Right ventricle myocardium superior (tissue), 1 donor: ENCODE results near the gene SPTSSB. TPM values are rescaled to one million over a fixed set of nuclear protein-coding genes. Genes with fewer than 3 reads are reported as not detected.
A peak's percentile ranks its signal among the peaks of the same experiment; 100 is the strongest.

Experiments
- ATAC-seq: fragments of 200-7000 bp; cut with Tn5 transposase; one replicate; pipeline ENCODE4 v1.9.1; 2020; ENCODE audit warnings: mild to moderate bottlenecking; ENCODE audit not compliant: poor library complexity
- DNase-seq: peaks from one replicate; pipeline ENCODE4 v3.0.0-alpha.2; 2020
- intact Hi-C: fragments of 100-400 bp; cut with DNase I; formaldehyde crosslinking; loops from one replicate; pipeline ENCODE4 v1.11.2; 2022
- long read RNA-seq: library from polyadenylated mRNA; unstranded; transcript quantifications from one replicate; pipeline ENCODE4 v2.0.0, GENCODE V29; 2021
- total RNA-seq: library from RNA; stranded (reverse); fragmentation: NEBNext Ultra II Directional; extraction: Animal tissue kit (Norgen Biotek cat#: 25700); gene quantifications from one replicate; pipeline ENCODE4 v1.2.1, GENCODE V29; 2021
- donor health status: DM: no; HTN: yes; CAD: no; lungs with severe emphysema.

Gene SPTSSB, protein sequence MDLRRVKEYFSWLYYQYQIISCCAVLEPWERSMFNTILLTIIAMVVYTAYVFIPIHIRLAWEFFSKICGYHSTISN
- not detected for total RNA-seq
- long read RNA-seq, result 0 reads

DNA sequence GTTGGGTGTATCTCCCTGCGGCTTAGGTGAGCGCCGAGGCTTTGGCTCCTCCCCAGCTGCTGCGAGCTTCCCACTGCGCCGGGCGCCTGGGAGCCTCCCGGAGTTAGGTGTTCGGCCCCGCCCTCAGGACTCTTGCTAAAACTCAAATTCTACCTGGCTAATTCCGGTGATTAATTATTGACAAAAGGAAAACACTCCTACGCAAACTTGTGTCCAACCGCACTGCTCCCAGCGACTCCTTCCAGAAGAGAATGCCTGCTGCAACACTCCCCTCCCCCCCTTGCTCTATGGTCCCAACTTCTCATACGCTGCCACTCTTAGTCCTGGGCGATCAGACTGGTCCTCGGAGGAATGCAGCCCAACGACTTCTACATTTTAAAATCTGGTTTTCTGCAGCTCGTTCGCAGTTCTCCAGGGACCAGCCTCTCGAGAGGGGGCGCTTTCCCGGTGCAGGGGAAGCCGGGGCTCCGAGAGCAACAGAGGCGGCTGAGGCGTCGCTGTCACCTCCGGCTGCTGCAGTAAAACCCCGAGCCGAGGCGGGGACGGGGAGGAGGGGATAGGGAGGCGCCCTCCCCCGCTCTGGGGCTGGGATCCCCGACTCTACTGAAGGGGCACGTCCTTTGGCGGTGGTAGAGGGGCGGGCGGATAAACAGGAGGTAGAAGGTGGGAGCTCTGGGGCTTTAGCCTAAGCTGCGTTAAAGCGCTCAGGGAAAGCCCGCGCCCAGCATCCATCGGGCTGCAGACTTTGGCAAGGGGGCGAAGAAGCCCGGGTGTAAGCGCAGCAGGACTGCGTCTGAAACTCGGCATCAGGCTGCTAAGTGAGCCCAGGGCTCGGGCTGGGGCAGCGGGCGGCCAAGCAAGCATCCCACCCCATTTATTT lies at the start of gene SPTSSB:
Gene SPTSSB, minus strand, starts transcription at position 77 of the 880 bp plus-strand sequence. CDS start 25,194 bp downstream, outside the sequence.
- ATAC-seq (peak; percentile 73), DNase-seq (peak; percentile 48)
- intact Hi-C loops, result no loop called here

DNA sequence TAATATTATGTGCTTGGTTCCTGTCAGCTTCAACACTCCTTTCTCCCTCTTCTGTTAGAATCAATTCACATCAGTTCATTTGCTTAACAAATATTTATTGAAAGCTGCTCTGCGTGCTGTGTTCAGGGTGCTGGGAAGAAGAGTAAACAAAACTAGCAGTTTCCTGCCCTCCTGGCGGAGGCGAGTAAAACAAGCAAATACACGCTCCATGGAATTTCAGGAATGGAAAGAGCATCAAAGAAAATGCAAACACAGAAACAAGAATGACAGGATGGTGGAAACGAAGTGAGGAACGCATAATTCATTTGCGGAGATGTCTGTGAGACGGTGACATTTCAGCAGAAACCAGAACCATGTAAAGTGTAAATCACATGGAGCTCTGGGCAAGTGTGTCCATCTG lies 49.4 kb upstream of the SPTSSB start:
- DNase-seq, result no peak
- no peak for ATAC-seq
- intact Hi-C loops, result loop anchor here (5.0 to 10.0 kb wide), 2 partner anchors 143 to 716 kb away; no protein-coding TSS in a partner anchor

DNA sequence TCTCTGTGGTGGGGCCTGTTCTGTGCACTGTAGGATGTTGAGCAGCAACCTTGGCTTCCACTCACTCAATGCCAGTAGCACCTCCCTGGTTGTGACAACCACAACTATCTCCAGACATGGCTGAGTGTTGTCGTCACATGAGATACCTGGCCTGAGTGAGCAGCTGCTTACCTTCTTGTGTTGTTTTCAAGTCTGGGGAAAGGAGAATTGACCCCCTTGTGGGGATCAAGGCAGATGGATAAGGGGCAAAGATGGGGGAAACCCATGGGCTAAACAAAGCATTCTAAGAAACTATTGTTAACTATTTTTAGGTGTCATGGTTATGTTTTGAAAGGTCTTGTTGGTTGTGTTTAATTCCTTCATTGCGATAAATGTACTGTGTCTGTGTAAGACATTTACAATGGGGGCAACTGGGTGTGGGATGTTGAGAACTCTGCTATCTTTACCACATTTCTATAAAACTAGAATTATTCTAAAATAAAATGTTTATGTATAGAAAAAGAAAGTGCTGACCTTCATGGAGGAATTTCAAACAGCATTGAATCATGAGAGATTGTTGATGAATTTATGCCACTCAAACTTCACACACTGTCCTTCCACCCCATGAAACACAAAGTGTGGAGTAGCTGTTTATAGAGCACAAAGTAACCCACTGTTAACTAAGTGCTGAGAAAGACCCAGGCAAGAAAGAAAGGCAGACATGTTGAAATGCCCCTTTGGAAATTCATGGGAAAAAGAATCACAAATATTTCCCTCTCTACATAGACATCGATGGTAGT lies 48.4 kb upstream of the SPTSSB start:
- intact Hi-C loops, result loop anchor here (5.0 to 10.0 kb wide), 2 partner anchors 142 to 715 kb away; no protein-coding TSS in a partner anchor
- DNase-seq (no peak), ATAC-seq (no peak)

DNA sequence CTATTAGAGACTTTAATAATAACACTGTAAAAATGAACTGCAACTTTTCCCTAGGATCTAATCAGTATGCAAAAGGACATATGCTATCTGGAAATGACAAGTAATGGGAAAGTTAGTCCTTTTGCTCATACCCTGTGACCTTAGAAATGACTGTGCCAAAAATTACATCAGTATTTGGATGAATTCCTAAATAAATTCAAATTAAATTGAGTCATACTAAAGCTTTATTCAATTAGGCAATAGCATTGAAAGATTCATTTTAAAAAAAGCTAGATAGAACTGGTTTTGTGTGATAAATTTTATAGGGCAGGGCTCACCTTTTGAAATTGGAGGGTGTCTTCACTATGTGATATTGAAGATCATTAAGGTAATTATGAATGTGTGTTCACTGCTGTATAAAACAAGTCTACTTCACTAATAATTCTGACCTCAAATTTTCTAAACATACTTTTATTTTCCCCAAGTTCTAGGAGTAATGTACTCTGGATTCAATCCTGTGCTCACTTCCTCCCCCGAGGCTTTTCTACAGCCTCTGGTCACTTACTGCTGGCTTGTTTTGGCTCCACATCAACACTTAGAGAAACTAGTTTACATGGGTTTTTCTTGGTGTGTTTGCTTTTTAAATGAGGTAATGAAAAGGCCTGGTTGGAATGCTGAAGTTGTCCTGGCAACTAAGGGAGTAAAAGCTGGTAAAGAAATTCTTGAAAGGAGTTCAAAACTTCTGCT lies 44.4 kb upstream of the SPTSSB start:
- no peak for DNase-seq
- intact Hi-C loops, result no loop called here
- peak; percentile 89 for ATAC-seq

DNA sequence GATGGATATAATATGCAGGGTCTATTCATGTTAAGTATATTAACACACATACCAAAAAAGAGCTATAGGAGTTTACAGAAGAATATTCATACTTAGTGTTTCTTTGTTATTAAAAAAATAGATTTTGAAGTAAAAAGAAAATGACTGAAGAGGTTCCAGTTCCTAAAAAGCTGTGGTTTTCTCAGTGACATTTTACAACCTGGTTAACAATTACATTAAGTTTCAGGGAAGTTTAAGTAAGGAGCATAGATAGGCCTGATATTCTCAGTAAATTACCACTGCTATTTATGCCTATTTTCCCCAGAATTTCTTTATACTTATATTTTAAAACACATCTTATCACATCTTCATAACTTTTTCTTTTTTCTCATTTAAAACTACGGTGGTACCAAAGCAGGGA lies 43.6 kb upstream of the SPTSSB start:
- intact Hi-C loops, result no loop called here
- ATAC-seq, result no peak
- DNase-seq, result no peak

DNA sequence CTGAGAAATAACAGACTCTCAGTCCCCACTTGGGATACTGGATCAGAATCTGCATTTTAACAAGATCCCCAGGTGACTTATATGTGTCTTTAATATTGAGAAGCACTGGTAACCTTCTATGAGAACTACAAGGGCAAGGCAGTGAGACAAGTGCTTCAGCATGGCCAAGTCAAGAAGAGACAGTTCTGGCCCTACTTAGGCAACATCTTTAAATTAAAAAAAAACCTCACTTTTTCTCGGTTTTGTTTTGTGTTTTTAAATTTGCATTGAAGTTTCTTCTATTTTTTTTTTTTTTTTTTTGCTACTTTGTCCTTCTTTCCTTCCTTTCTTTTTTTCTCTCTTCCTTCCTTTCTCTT lies 42.5 kb upstream of the SPTSSB start:
- DNase-seq (no peak), ATAC-seq (no peak)
- intact Hi-C loops, result no loop called here

DNA sequence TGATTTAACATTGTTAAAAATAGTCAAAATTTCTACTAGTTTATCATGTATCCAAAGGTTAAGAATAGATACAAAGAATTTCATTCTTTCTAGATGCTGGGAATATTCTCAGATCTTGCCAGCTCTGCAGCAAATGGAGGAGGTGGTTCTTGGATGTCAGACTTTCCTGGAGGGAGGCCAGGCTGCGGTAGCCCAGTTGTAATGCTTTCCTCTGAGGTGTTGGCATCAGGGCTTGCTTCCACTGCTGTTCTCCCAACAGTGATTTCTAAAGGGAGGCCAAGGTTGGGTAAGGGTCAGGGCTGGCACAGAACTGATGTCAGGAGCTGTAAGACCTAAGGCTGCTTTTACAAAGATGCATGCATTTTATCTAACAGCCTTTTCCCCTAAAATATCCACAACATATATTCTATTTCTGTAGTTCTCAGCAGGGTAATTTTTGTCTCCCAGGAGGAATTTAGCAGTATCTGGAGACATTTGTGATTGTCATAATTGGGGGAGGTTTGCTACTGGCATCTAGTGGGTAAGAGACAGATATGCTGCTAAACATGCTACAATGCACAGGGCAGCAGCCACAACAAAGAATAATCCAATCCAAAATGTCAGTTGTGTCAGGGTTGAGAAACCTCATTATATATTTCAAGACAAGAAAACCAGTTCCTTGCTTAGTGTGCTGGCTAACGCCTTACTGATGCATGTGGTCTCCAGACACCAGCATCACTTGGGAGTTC lies 42.0 kb upstream of the SPTSSB start:
- DNase-seq, result peak; percentile 71
- intact Hi-C loops, result no loop called here
- peak; percentile 68 for ATAC-seq

DNA sequence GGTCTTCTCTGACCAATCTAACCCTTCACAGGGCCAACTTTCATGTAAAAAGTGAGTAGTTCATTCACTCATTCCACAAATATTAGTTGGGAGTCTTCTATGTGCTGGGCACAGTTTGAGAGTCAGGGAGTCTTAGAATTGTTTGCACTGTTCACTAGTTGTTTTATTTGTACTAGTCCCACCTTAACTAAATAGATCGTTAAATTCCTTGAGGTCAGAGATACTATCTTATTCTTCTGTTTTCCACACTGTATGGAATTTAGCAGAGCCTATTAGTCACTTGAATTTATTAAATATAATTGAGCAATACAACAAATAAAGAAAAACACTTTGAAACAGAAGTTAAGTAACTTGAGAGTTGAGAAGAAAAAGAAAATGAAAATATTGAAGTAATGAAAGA lies 40.8 kb upstream of the SPTSSB start:
- no peak for ATAC-seq
- intact Hi-C loops, result no loop called here
- no peak for DNase-seq

DNA sequence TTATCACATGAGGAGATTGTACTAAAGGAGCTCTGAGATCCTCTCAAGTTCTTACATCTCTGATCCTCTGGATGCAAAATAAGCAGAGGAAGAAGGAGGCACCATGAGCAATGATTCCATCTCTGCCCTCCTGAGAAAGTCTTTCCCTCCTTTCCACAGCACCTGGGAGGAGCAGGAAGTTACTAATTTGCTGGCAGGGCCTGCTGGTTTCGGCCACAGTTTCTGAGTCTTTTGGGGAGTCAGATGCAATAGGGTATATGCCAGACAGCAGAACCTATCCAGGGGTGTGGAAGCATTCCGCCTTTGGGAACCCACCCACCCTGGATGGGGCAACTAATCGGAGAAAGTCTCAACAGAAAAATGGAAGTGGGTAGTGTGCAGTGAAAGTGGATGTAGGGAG lies 38.5 kb upstream of the SPTSSB start:
- intact Hi-C loops, result no loop called here
- no peak for ATAC-seq
- no peak for DNase-seq

DNA sequence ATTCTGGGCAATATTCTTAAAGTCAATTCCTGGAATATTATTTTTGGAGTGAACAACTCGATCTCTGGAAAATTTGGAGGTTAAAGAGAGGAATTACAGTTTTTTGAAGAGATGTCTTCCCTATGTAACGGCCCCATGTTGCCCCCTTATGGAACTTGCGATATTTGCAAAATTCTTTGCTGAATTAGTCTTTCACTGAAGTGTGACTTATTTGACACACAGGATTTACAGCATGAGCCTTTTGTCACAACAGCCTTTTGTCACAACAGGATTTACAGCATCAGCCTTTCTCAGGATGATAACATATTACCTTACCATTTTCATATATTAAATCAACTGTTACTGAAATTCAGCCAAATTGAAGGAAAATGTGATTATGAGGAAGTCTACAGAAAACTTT lies 37.8 kb upstream of the SPTSSB start:
- ATAC-seq (peak; percentile 57), DNase-seq (no peak)
- intact Hi-C loops, result no loop called here

DNA sequence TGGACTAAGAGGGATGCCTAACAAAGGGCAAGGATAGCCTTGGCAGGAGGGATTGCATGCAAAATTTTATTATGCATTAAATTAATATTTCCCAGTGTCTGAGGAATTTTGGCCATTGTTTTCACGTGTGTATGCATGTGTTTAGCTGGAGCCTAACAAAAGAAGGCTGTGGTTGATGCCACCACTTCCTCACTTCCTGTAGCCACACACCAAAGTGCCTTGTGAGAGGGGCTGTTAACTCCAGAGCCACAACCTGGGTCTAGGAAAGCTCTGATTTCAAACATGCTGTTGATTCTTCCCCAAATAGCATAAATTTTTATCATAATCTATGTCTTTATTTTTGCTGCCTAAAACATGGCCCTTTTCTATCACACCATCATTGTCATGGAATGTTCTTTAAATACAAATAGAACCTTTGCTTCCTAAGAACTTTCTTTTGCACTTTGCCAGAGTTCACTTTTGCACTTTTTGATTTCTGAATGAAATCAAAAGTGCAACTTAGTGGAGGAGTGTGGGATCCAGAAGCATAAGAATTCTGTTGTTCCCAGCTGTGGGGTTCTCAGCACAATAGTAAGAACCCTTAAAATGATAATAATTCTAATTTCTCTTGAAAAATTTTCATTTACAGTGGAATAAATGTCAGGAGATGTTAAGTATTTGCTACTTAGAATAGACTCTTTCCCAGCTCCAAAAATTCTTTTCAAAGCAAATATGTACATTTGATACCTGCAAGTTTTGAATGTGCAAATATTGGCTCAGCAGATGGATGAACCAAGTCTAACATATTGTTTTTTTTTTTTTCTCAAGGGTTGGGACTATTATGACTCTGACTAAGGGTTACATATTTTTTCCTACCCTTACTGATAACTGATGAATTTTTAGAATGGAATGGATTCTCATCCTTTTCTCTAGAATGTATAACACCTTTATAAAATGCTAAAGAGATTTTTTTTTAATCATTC lies 35.6 kb upstream of the SPTSSB start:
- DNase-seq (no peak), ATAC-seq (no peak)
- intact Hi-C loops, result no loop called here

DNA sequence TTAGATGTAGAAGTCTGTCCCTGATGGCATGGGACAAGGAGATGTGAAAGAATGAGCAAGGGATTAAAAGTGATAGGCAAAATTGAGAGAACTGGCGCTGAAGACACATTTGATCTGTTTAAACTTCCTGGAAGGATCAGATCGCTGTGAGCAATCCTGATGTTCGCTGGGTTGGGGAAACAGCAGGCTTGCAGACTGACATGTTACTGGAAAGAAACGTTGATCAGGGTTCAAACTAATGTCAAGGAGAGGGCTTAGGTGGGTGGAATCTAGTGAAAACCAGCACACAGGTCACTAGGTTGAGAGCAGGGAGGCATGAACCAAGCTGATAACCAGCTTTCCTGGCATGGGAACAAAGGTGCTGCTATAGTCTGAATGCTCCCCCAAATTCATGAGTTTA lies 34.5 kb upstream of the SPTSSB start:
- no peak for DNase-seq

DNA sequence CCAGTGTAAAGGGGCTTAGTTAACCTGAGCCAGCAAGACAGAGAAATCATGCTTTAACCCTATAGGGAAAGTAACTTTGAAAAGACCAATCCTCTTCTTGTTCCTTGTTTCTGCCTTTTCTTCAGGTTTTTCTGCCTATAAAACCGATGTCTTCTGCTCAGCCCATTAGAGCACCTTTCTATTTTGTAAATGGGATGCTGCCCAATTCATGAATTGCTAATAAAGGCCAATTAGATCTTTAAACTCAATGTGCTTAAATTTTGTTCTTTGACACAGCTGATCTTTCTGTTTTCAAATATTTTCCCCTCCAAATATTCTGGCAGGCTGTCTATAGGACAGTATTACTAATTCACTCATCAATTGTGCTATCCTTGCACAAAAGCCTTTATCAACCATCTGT lies 33.8 kb upstream of the SPTSSB start:
- ATAC-seq (no peak), DNase-seq (no peak)
- intact Hi-C loops, result no loop called here

More for the DNA sequence above, 34.5 kb upstream of the SPTSSB start:
- no peak for ATAC-seq
- intact Hi-C loops, result no loop called here

DNA sequence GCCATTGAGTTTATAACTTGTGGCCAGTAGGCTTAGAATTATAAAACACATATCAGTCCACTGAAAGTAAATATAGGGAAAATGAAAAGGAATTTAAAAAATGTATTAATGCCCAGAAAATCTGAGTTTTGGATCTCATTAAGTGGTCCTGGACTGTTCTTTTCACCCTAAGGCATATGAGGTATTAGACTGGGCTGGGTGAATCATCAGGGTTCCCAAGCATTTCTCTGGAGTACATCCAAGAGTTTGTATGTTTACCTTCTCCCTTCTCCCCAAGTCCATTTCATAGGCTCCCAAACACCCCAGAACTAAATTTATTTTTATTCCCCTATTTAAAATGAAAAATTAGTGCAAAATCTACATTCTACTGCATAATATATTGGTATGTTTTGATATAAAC lies 31.9 kb upstream of the SPTSSB start:
- no peak for ATAC-seq
- intact Hi-C loops, result no loop called here
- no peak for DNase-seq

DNA sequence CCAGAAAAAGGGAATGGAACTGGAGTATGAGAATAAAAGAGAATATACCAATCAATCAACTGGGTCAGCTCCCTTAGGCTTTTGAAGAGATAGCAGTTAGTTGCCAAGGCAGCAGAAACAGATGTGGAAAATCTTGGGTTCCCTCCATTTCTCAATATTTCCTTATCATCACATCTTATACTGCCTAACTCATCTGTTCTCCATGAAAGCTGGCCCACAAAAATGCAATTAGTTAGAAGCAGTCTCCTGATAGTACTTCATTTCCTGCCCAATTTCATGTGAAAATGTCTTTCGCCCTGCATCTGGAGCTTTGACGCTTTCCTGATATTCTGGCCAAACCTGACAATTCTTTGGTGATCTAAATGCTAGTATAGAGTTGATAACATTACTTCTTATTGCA lies 30.1 kb upstream of the SPTSSB start:
- ATAC-seq (no peak), DNase-seq (no peak)
- intact Hi-C loops, result no loop called here

DNA sequence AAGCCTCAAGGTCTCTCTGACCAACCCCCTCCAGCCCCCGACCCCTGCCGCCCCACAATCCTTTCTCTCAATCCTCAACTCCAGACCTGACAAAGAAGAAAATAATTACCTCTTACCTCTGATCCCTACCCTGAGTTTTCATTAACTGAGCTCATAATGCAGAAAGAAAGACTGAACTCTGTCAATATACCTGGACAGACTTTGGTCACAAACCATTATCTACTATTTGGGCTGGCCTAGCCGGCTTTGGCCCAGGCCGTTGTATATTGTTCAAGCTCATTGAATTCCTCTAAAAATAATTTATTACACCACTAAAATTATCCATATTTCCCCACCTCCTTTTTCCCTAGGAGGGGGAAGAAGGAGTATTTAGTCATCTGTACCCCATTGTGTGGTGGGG lies 29.3 kb upstream of the SPTSSB start:
- DNase-seq (peak; percentile 29), ATAC-seq (no peak)
- intact Hi-C loops, result no loop called here
